Testis (tissue), 3 donors: ENCODE results near the gene KCNC3. TPM values are rescaled to one million over a fixed set of nuclear protein-coding genes. Genes with fewer than 3 reads are reported as not detected.
"Not testable (repeated sequence)": the region's sequence is repeated elsewhere in the genome, so short reads cannot be mapped to it uniquely, and the experiment has no call there.

Experiments used
- DNase-seq: peaks from one replicate; pipeline ENCODE4 v3.0.0-alpha.2; 2019
- H3K27ac ChIP-seq, 2 donors: fragments of 200-600 bp; sonication (generic); one replicate each; pipeline ENCODE4 v1.5.1; 2019
- H3K27me3 ChIP-seq: fragments of 200-600 bp; sonication (generic); one replicate; pipeline ENCODE4 v1.5.1; 2019
- H3K36me3 ChIP-seq: fragments of 200-600 bp; sonication (generic); one replicate; pipeline ENCODE4 v1.5.1; 2017; ENCODE audit warnings: low read depth; ENCODE audit errors: missing control alignments
- H3K4me1 ChIP-seq: fragments of 200-600 bp; sonication (generic); one replicate; pipeline ENCODE4 v1.5.1; 2019
- H3K4me3 ChIP-seq, 2 donors: fragments of 200-600 bp; sonication (generic); one replicate each; pipeline ENCODE4 v1.5.1; 2017 to 2019
- H3K9me3 ChIP-seq: fragments of 200-600 bp; sonication (generic); one replicate; pipeline ENCODE4 v1.5.1; 2017
- CTCF ChIP-seq, 3 experiments: fragments of 450-650 bp in 2 of 3; fragments of 200-600 bp in 1 of 3; sonication (generic) in 1 of 3; IDR thresholded peaks; one replicate each; pipeline ENCODE4 v1.5.1; 2016 to 2019; ENCODE audit warnings: antibody characterized with exemption in 3 of 3, mild to moderate bottlenecking in 2 of 3, moderate library complexity in 1 of 3
- POLR2A ChIP-seq: fragments of 450-650 bp; IDR thresholded peaks from one replicate; pipeline ENCODE4 v1.6.1; 2017; ENCODE audit warnings: antibody characterized with exemption, mild to moderate bottlenecking, moderate library complexity
- WGBS, 2 donors: methylation state at CpG; one replicate each; pipeline ENCODE4 v1.1.5; 2018; 5-methylcytosine and 5-hydroxymethylcytosine counted together
- intact Hi-C: fragments of 100-400 bp; cut with DNase I; formaldehyde crosslinking; loops from one replicate; pipeline ENCODE4 v1.15.1; 2023; ENCODE audit warnings: low total_unique reads
- polyA plus RNA-seq: library from polyadenylated mRNA; stranded (reverse); fragments of 350-450 nt; fragmentation: Illumina TruSeq; extraction: RNeasy Lipid Tissue Mini Kit (QIAGEN cat#74804); gene quantifications from one replicate; pipeline ENCODE4 v1.2.3, GENCODE V29; 2014; ENCODE audit warnings: low read depth, low replicate concordance; ENCODE audit not compliant: insufficient read depth
- total RNA-seq, 2 donors: library from RNA; depleted of rRNA; stranded (reverse); fragments of >200 nt; gene quantifications; one replicate each; pipeline ENCODE4 v1.2.3, GENCODE V29; 2016

KCNC3 gene
- total and polyA plus RNA-seq, 3 donors from 2014 or later = 6.9 to 16.0 (median 7.7) TPM

- Histone ChIP-seq H3K4me1 (no peaks in the 10 kb centered on the region), H3K27me3 (no peaks in the 10 kb centered on the region), H3K27ac (no peak overlapping the region), H3K4me3 (no peak overlapping the region), H3K9me3 (no peaks in the 10 kb centered on the region), H3K36me3 (no peaks in the 10 kb centered on the region)
- intact Hi-C loops = no loop called here
- TF ChIP-seq POLR2A = no peak
- TF ChIP-seq CTCF (IDR thresholded peaks at IDR 0.05) = no peak
- 85% methylated on average over 8 to 11 of the region's 11 CpGs for WGBS, 2 donors
- DNase-seq = no peak
Measured at GRCh38 chr19:50359328-50359818, 30.2 kb upstream of the KCNC3 start.

DNA sequence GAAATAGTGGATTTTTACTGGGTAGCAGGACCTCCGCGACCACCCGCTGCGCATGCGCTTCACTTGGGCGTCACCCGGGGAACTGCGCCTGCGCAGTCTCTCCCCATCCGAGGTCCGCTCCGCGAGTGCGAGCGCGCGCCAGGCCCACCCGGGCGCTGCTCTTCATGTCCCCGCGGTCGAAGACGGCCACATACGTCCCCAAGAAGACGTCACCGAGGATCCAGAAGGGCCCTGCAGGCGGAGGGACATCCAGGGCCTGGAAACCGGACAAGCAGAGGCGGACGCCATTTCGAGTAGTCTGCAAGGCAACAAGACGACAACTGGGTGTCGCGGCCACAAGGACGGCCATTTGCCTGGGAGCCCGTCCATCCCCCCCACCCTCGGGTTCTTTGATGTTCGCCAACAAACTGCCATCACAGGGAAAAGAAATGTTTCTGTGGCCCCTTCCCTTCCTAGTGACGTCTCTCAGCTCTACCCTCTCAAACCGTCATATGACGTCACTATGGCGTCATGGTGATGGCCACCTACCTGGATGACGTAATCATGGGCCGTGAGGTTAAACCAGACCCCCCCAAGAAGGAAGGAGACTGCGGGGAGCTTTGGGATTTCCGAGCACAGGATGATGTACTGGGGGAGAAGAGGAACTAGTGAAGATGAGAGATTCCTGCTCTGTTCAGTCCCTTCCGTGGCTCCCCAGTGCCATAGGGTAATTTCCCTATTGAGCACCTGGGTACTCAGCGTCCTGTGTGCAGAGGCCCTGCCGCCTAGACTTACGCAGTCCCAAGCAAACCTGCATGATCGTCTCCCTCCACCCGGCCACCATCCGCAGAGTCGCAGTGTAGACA, 29.5 kb upstream of the KCNC3 start:
- Histone ChIP-seq H3K4me1 (no peaks in the 10 kb centered on the region), H3K36me3 (no peaks in the 10 kb centered on the region), H3K27me3 (no peaks in the 10 kb centered on the region), H3K9me3 (no peaks in the 10 kb centered on the region), H3K27ac (peak overlapping the region; percentile 3 to 89), H3K4me3 (peak overlapping the region; percentile 56 to 62)
- 38 to 39% methylated on average over 31 to 54 of the region's 54 CpGs for WGBS, 2 donors
- peak; percentile 69 for DNase-seq
- intact Hi-C loops = no loop called here
- TF ChIP-seq POLR2A (no peak), CTCF (IDR thresholded peaks at IDR 0.05) (no peak)

DNA sequence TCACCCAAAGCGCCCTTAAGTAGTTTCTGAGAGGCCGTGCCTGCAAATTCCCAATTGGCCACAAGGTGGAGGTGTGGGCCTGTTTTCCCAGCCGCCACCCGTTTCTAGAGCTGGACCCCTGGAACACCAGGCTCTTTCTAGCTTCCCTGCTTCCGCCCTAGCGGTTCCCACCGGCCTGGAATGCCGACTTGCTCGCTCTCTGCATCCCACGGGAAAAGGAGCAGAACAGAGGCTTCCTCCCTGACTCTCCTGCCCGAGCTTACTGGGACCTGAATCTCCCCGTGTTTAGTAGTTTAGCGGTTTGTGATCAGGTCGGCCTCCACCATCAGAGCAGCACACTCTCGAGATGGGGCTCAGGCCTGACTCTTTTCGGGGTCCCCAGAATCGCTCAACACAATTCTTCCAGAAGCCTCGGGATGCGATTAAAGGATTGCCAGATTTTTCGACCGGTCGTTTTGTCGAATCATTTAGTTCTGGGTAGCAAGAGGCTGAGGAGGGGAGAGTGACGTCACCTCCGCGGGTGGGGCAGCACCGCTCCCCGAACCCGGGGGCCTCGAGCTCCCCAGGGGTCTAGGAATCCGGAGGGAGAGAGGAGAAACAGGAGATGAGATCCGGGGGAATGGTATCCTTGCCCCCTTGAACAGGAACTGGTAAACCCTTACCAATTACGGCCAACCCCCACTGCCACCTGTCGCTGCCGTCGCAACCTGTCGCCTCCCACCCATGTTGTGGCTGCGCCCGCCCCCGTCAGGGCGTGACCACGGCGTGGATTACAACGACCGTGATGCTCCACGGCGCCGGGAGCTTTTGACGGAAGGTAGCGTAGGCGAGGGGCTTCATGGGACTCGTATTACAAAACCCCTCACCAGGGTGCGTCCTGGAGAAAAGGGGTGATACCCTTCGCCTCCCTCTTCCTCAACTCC, 28.3 kb upstream of the KCNC3 start:
- no peaks in the 10 kb centered on the region for H3K9me3 ChIP-seq
- H3K4me1 ChIP-seq = no peaks in the 10 kb centered on the region
- intact Hi-C loops = no loop called here
- 7 to 20% methylated on average over 50 to 54 of the region's 54 CpGs for WGBS, 2 donors
- H3K27ac ChIP-seq = peak overlapping the region; percentile 84 to 89
- H3K4me3 ChIP-seq = peak overlapping the region; percentile 56 to 62
- no peaks in the 10 kb centered on the region for H3K27me3 ChIP-seq
- H3K36me3 ChIP-seq = no peaks in the 10 kb centered on the region
- DNase-seq = peak; percentile 89
- TF ChIP-seq CTCF (IDR thresholded peaks at IDR 0.05) (peak; percentile 79 to 94 (median 89)), POLR2A (no peak)

DNA sequence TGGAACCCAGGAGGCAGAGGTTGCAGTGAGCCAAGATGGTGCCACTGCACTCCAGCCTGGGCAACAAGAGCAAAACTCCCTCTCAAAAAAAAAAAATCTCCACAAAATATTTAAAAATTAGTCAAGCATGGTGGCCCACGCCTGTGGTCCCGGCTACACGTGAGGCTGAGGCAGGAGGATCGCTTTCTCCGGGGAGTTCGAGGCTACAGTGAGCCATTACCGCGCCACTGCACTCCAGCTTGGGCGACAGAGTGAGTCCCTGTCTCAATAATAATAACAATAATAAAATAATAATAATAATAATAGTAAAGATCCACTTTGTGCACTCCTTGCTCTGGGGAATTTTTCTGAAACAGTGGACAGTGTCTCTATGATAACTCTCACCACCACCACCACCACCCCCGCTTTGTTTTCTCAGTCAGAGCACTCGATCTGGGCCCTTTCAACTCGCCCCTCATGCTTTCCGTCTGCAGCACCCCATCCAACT, 27.6 kb upstream of the KCNC3 start:
- H3K4me1 ChIP-seq = no peaks in the 10 kb centered on the region
- no peak for DNase-seq
- peak overlapping the region in 1 of 2 donors; percentile 89 for H3K27ac ChIP-seq
- H3K36me3 ChIP-seq = no peaks in the 10 kb centered on the region
- TF ChIP-seq POLR2A = no peak
- no peak for TF ChIP-seq CTCF (IDR thresholded peaks at IDR 0.05)
- intact Hi-C loops = no loop called here
- WGBS, 2 donors = 35 to 37% methylated on average over 13 of the region's 13 CpGs
- H3K9me3 ChIP-seq = no peaks in the 10 kb centered on the region
- peak overlapping the region in 1 of 2 donors; percentile 56 for H3K4me3 ChIP-seq
- H3K27me3 ChIP-seq = no peaks in the 10 kb centered on the region

- not testable (repeated sequence) for H3K36me3 ChIP-seq, H3K27me3 ChIP-seq, DNase-seq, H3K4me3 ChIP-seq, H3K4me1 ChIP-seq, H3K27ac ChIP-seq, H3K9me3 ChIP-seq
- intact Hi-C loops = loop anchor here (5.0 kb wide), 1 partner anchor 409 kb away; no protein-coding TSS in a partner anchor
- WGBS, 2 donors = 92 to 93% methylated on average over 7 of the region's 7 CpGs
Measured at GRCh38 chr19:50353487-50353880, 24.3 kb upstream of the KCNC3 start.
